Measurements from ENCODE around the gene RASGRF2. TPM values are rescaled to one million over a fixed set of nuclear protein-coding genes. Genes with fewer than 3 reads are reported as not detected.

RASGRF2 gene
- total RNA-seq, 4 donors from 2014 or later, result 3.3 to 26.4 (median 12.3) TPM

DNA sequence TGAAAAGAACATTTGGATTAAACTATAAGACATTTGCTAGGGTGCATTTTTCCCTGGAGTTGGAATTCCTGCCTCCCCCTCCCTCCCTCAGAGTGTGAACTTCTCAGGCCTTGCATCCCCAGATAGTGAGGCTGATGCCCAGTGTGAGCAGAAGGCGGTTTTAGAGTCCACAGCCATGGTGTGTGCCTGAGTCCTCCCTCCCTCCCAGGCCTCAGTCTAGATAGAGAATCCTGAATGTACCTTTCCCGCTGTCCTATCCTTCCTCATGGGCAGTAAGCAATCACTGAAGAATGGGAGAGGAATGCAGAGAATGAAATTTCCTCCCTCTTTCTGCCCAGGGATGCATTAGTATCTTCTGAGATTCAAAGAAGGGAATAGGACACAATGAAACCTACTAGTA lies 108.5 kb downstream of the RASGRF2 start:
- no peak overlapping the region for H3K4me3 ChIP-seq
- H3K27ac ChIP-seq, result peak overlapping the region in 1 of 2 donors; percentile 55
- no peaks in the 10 kb centered on the region for H3K9me3 ChIP-seq
- no peaks in the 10 kb centered on the region for H3K27me3 ChIP-seq
- TF ChIP-seq CTCF (IDR thresholded peaks at IDR 0.05) (no peak), POLR2A (IDR thresholded peaks at IDR 0.05) (no peak)
- H3K36me3 ChIP-seq, result no peaks in the 10 kb centered on the region
- no peak for DNase-seq
- intact Hi-C loops (cut with DNase I; ENCODE audit: low total_unique reads), result no loop called here
- no peaks in the 10 kb centered on the region for H3K4me1 ChIP-seq

DNA sequence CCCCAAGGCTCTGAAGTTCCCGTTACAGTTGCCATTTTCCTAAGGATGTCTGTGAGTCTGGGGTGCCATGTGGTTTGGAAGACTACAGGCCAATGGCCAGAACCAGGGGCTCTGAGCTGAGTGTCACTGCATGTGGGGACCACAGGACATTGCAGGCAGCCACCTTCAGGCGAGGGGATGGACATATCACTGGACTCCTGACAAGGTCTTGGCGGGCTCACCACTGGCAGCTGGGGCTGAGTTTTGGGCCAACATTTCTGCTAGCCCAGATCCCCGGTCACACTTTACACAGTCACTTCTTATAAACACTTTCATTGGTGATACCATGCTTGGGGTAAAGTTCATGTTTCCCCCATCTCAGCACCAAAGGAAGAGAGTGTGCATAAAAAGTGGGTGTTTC lies 109.8 kb downstream of the RASGRF2 start:
- H3K27ac ChIP-seq, result no peak overlapping the region
- H3K9me3 ChIP-seq, result no peaks in the 10 kb centered on the region
- H3K27me3 ChIP-seq, result no peaks in the 10 kb centered on the region
- no peak for DNase-seq
- no peak overlapping the region for H3K4me3 ChIP-seq
- no peaks in the 10 kb centered on the region for H3K36me3 ChIP-seq
- intact Hi-C loops (cut with DNase I; ENCODE audit: low total_unique reads), result no loop called here
- no peaks in the 10 kb centered on the region for H3K4me1 ChIP-seq
- TF ChIP-seq CTCF (IDR thresholded peaks at IDR 0.05), result no peak
- TF ChIP-seq POLR2A (IDR thresholded peaks at IDR 0.05), result no peak

- Histone ChIP-seq H3K36me3 (no peaks in the 10 kb centered on the region), H3K4me1 (no peaks in the 10 kb centered on the region)
These were observed 110.5 kb downstream of the RASGRF2 start for GRCh38 chr5:81070571-81071255.

DNA sequence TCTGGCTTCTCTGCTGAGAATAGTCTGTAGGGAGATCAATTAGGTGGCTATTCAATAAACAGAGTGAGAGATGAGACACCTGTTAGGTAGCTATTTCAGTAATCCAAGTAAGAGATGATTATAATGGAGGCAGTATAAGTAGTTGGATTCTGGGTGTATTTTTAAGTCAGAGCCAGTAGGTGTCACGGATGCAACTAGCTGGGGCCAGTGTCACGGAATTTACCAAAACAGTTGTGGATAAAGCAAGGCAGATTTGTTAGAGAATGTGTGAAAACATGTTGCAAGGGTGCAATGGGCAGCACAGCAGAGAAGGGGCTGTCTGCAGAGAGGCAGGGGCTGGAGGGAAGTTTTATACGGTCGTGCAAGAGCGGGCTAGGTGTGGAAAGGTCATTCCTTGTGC lies 114.9 kb downstream of the RASGRF2 start:
- no peak for DNase-seq
- TF ChIP-seq CTCF (IDR thresholded peaks at IDR 0.05) (no peak), POLR2A (IDR thresholded peaks at IDR 0.05) (no peak)
- Histone ChIP-seq H3K27me3 (no peaks in the 10 kb centered on the region), H3K27ac (no peak overlapping the region), H3K36me3 (no peaks in the 10 kb centered on the region), H3K4me3 (no peak overlapping the region), H3K4me1 (no peaks in the 10 kb centered on the region), H3K9me3 (no peaks in the 10 kb centered on the region)
- intact Hi-C loops (cut with DNase I; ENCODE audit: low total_unique reads), result no loop called here

More at GRCh38 chr5:81070571-81071255, 110.5 kb downstream of the RASGRF2 start:
- Histone ChIP-seq H3K4me3 (no peak overlapping the region), H3K27ac (no peak overlapping the region), H3K9me3 (no peaks in the 10 kb centered on the region), H3K27me3 (no peaks in the 10 kb centered on the region)
- intact Hi-C loops (cut with DNase I; ENCODE audit: low total_unique reads), result no loop called here
- DNase-seq, result no peak
- no peak for TF ChIP-seq CTCF (IDR thresholded peaks at IDR 0.05)
- TF ChIP-seq POLR2A (IDR thresholded peaks at IDR 0.05), result no peak

- intact Hi-C loops (cut with DNase I; ENCODE audit: low total_unique reads), result no loop called here
- no peak overlapping the region for H3K27ac ChIP-seq
- TF ChIP-seq POLR2A (IDR thresholded peaks at IDR 0.05) (no peak), CTCF (IDR thresholded peaks at IDR 0.05) (no peak)
- no peaks in the 10 kb centered on the region for H3K27me3 ChIP-seq
- no peaks in the 10 kb centered on the region for H3K4me1 ChIP-seq
- no peaks in the 10 kb centered on the region for H3K9me3 ChIP-seq
- no peaks in the 10 kb centered on the region for H3K36me3 ChIP-seq
- DNase-seq, result no peak
- H3K4me3 ChIP-seq, result no peak overlapping the region
These were observed 116.9 kb downstream of the RASGRF2 start for GRCh38 chr5:81077105-81077504.

All from uterus (tissue), 4 donors.